Smooth muscle cell of the brain vasculature (primary cell): ENCODE results near the gene EXOSC7.

ENCODE experiments used
- DNase-seq: peaks from one replicate; pipeline ENCODE4 v3.0.0-alpha.2; 2012; ENCODE audit warnings: low read depth, low spot score

EXOSC7 gene

GRCh38 chr3:44992555-44993470 is 16.8 kb downstream of the EXOSC7 start:
- no peak for DNase-seq

DNA sequence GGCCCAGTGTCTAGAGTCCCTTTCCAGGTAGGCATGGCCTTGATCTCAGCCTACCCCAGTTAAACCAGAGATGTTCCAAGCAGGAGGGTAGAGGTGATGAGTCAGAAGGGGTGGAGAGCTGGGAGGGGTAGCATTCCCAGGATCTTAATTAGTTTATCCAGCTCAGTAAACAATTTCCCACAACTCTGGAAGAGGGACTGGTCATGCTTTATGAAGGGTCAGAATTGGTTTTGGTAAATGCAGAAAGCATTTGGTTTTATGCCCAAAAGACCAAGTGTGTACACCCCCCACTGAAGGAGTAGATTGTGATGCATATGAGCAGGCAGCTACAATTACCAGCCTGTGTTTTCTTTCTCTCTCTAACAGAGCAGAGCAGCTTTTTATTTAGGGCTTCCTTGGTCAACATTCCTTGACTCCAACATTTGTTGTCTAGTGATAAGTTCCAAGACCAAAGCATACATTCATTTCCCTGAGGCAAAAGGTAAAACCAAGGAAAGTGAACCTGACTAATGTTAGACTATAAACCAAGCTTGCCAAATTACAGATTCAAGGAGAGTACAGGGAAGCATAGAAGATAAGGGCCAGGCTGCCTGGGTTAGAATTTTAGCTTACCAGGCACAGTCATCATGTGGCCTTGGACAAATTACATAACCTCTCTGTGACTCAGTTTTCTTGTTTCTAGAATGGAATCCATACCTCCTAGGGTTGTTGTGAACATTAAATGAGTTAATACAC is 17.6 kb downstream of the EXOSC7 start:
- DNase-seq = peak; percentile 18

GRCh38 chr3:44995142-44995770 is 19.2 kb downstream of the EXOSC7 start:
- DNase-seq = peak; percentile 82

GRCh38 chr3:44996556-44996969 is 20.5 kb downstream of the EXOSC7 start:
- no peak for DNase-seq

DNA sequence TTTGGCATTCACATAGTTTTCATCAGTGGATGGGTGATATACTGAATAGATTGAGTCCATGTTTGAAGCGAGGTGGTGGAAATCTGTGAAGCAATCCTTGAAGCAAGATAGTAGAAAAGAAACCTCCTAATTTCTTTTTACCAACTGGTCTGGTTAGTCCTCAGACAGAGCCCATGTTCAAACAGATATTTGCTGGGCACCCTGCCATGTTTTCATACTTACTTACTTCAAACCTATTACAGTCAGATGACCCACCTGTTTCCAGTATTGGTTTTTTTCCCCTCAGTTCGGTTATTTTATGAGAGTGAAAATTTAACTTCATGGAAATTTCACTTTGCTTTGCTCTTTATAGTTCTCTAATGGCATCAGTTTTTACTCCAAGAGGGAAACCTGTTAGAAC is 23.7 kb downstream of the EXOSC7 start:
- DNase-seq = no peak

DNA sequence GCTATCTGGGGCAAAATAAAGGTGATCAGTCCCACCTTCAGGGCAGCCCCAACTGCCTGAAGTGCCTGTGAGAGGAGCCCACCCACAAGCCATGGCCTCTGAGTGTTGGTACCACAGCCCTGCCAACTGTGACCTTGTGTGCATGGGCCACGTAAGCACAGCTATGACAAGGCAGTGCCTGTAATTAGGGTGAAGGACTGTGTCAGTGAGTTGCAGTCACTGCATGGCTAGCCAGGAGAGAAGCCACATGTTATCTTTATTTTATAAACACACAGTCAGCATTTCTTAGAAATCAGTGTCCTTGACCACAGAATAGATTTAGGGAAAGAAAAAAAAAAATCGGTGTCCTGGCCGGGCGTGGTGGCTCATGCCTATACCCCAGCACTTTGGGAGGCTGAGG is 24.8 kb downstream of the EXOSC7 start:
- no peak for DNase-seq

GRCh38 chr3:45001738-45002137 is 25.7 kb downstream of the EXOSC7 start:
- no peak for DNase-seq

GRCh38 chr3:45002139-45002660 is 26.2 kb downstream of the EXOSC7 start:
- no peak for DNase-seq

GRCh38 chr3:45002720-45003119 is 26.7 kb downstream of the EXOSC7 start:
- DNase-seq = no peak

GRCh38 chr3:45003406-45003805 is 27.4 kb downstream of the EXOSC7 start:
- no peak for DNase-seq

GRCh38 chr3:45003859-45004258 is 27.8 kb downstream of the EXOSC7 start:
- DNase-seq = no peak

GRCh38 chr3:45007091-45007490 is 31.0 kb downstream of the EXOSC7 start:
- no peak for DNase-seq

GRCh38 chr3:45008117-45008516 is 32.1 kb downstream of the EXOSC7 start:
- no peak for DNase-seq

GRCh38 chr3:45009868-45010267 is 33.8 kb downstream of the EXOSC7 start:
- DNase-seq = no peak

DNA sequence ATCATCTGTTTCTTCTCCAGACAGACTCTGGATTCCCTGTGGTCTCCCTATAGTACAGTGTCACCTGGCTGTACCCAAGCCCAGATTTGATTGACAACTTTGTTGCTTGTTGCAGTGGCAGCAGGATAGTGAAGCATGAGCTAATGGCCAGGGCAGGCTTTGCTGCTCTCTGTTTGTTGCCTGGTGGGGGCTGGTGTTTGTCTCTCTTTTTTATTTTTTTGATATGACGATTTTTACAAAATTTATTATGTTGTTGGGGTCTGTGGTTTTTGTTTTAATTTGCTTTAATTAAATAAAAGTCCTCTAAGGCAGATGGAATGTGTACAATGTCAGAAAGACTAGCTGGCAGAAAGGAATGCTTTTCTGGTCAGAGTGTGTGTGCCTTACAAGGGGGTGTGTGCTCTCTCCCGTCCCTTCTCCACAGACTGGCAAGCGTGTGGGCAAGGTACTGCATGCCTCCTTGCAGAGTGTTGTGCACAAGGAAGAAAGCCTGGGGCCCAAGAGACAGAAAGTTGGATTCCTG is 34.8 kb downstream of the EXOSC7 start:
- DNase-seq = no peak

GRCh38 chr3:45011756-45012508 is 35.9 kb downstream of the EXOSC7 start:
- DNase-seq = peak; percentile 87

DNA sequence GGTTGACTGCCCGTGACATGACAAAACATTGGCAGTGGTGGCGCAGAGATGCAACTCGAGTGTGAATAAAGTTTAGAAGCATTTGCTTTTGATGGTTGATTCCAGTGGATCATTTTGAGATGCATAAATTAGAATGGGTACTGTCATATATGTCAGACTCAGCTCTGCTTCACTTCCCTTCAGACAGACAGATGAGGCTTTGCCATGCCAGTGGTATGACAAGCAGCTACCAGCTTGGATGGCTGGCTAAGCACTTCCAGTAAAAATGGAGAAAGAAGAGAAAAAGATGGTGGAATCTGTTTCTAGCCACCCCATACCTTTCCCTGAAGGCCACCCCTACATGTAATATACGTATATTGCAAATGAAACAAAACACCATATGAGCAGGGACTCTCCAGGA is 36.5 kb downstream of the EXOSC7 start:
- DNase-seq = no peak

DNA sequence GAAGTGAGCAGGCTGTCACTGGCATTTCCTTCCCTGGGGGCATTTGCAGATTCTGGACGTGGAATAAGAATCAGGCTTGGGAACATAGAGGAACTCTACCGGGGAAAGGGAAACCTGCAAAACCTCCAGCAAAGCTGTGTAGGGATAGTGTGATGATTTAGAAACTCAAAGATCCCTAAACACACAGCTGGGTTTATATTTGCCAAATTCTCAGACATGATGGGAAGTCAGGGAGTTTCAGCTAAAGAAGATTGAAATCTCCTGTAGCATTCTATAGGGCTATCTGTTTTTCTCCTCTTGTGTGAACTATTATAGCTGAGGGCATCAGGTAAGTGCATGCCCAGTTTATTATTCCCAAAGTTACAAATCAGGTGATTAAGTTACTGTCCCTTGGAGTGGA is 40.9 kb downstream of the EXOSC7 start:
- no peak for DNase-seq

DNA sequence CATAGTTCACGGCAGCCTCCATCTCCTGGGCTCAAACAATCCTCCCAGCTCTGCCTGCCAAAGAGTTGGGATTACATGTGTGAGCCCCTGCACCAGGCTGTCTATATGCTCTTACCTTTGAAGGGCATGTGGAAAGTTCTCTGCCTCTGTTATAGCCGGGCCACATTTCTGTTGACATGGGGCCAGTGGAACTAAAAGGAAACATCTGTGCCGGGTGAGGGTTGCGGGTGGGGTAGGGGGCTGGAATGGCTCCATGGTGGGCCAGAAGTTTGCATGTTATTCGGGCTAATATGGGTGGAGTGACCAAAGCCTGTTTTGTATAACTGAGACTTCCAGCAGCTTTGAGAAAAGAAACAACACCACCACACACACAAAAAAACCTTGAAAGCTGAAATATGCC is 41.8 kb downstream of the EXOSC7 start:
- no peak for DNase-seq

DNA sequence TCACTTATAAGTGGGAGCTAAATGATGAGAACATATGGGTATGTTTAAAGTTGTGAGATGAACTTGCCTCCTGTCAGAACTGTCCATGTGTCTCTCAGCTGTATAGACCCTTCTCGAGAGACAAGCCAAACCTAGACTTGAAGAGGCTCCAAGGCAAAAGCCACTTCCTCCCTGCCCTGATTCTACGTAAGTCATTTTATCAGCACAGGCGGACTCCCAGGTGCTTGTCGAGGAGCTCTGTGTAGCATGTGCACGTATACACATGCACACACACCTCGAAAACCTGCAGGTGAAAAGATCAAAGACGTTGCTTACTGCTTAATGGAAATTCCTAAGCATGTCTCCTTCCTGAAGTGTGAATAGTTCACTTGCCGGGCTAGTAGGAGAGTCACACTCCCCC is 44.5 kb downstream of the EXOSC7 start:
- no peak for DNase-seq
